NCI-H82 (cell line): ENCODE results near the gene GATB.

Source experiments
- DNase-seq: peaks from one replicate; lab custom pipeline; 2025; lab: John Stamatoyannopoulos, UW

Gene GATB

GRCh38 chr4:151729731-151730559 lies 30.9 kb downstream of the GATB start:
- DNase-seq: peak; percentile 39

- DNase-seq: no peak
Observed at GRCh38 chr4:151728679-151729078, 32.1 kb downstream of the GATB start.

- no peak for DNase-seq
Observed at GRCh38 chr4:151728006-151728405, 32.8 kb downstream of the GATB start.

GRCh38 chr4:151727365-151727764 lies 33.4 kb downstream of the GATB start:
- DNase-seq: no peak

- peak; percentile 2 for DNase-seq
Observed at GRCh38 chr4:151725087-151725486, 35.7 kb downstream of the GATB start.

GRCh38 chr4:151721916-151722315 lies 38.9 kb downstream of the GATB start:
- DNase-seq: no peak

- no peak for DNase-seq
Observed at GRCh38 chr4:151721466-151721865, 39.3 kb downstream of the GATB start.

- DNase-seq: no peak
Observed at GRCh38 chr4:151719956-151720334, 40.9 kb downstream of the GATB start.

- DNase-seq: no peak
Observed at GRCh38 chr4:151718984-151719955, 41.5 kb downstream of the GATB start.

- no peak for DNase-seq
Observed at GRCh38 chr4:151717909-151718628, 42.7 kb downstream of the GATB start.

GRCh38 chr4:151717314-151717713 lies 43.5 kb downstream of the GATB start:
- no peak for DNase-seq

- DNase-seq: no peak
Observed at GRCh38 chr4:151716324-151716723, 44.5 kb downstream of the GATB start.

- no peak for DNase-seq
Observed at GRCh38 chr4:151715881-151716280, 44.9 kb downstream of the GATB start.

- peak; percentile 70 for DNase-seq
Observed at GRCh38 chr4:151712777-151713176, 48.0 kb downstream of the GATB start.

- no peak for DNase-seq
Observed at GRCh38 chr4:151711646-151712045, 49.2 kb downstream of the GATB start.

GRCh38 chr4:151709587-151709986 lies 51.2 kb downstream of the GATB start:
- DNase-seq: peak; percentile 63

- DNase-seq: no peak
Observed at GRCh38 chr4:151709071-151709470, 51.7 kb downstream of the GATB start.

- no peak for DNase-seq
Observed at GRCh38 chr4:151708100-151708499, 52.7 kb downstream of the GATB start.

GRCh38 chr4:151703401-151703800 lies 57.4 kb downstream of the GATB start:
- DNase-seq: no peak

GRCh38 chr4:151702256-151702655 lies 58.6 kb downstream of the GATB start:
- DNase-seq: no peak

GRCh38 chr4:151700566-151701316 lies 60.1 kb downstream of the GATB start:
- no peak for DNase-seq
